CD4-positive, alpha-beta T cell treated with Interleukin-15 for 4 hours (primary cell): ENCODE measurements around the gene CRAMP1.
"Not testable (repeated sequence)": the region's sequence is repeated elsewhere in the genome, so short reads cannot be mapped to it uniquely, and the experiment has no call there.

Experiments
- DNase-seq: peaks from one replicate; pipeline ENCODE4 v3.0.0-alpha.2; 2020; ENCODE audit warnings: low spot score

The CRAMP1 gene

DNA sequence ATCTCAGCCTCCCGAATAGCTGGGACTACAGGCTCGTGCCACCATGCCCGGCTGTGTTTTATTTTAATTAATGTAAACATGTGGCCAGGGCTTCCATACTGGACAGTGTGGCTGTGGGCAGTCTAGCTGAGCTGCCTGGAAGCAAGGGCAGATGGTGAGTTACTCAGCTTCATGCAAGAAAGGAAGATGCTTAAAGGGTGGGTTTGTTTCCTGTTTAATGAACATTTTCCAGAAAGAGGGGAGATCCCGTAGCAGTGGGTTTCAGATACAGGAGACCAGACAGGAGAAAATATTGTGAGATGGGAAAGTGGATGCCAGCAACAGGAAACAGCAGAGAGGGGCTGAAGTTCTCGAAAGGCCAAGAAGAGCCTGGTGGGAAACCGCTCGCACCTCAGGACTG is 101.2 kb downstream of the CRAMP1 start:
- DNase-seq = no peak

GRCh38 chr16:1713933-1714332 is 101.8 kb downstream of the CRAMP1 start:
- no peak for DNase-seq

DNA sequence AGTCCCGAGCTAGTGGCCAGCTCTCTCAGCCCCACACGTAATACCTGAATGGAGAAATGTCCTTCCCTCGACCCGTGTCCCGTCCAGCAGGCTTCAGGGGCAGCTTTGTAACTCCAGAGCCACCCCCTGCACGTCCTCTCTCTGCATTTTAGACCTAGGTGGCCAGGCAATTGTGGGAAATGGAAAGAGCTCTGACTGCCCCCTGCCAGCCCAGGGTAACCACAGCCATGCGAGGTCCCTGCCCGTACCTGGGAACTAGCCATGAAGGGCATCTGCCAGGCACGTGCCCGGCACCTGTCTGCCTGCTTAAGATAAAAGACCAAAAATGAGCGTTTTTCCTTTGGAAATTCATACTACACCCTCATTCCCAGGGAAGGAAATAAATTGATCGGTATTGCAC is 103.1 kb downstream of the CRAMP1 start:
- DNase-seq = no peak

- not testable (repeated sequence) for DNase-seq
Measured at GRCh38 chr16:1718236-1718635, 106.1 kb downstream of the CRAMP1 start.

GRCh38 chr16:1719559-1720229 is 107.5 kb downstream of the CRAMP1 start:
- DNase-seq = not testable (repeated sequence)

GRCh38 chr16:1721372-1721771 is 109.2 kb downstream of the CRAMP1 start:
- DNase-seq = no peak

GRCh38 chr16:1723450-1724147 is 111.4 kb downstream of the CRAMP1 start:
- peak; percentile 37 for DNase-seq

GRCh38 chr16:1724491-1724890 is 112.3 kb downstream of the CRAMP1 start:
- no peak for DNase-seq

- DNase-seq = no peak
Measured at GRCh38 chr16:1726661-1727502, 114.7 kb downstream of the CRAMP1 start.
